ENCODE data around the gene FANCI.
"Not testable (repeated sequence)": the region's sequence is repeated elsewhere in the genome, so short reads cannot be mapped to it uniquely, and the experiment has no call there.

FANCI gene

GRCh38 chr15:89277281-89277680, 33.5 kb downstream of the FANCI start:
- H3K9me3 ChIP-seq (ENCODE audit: low read length); H3K4me1 ChIP-seq (ENCODE audit: insufficient read depth, low read length); H3K9ac ChIP-seq (ENCODE audit: low read length); H3K4me3 ChIP-seq (ENCODE audit: low read depth in 1 of 2, low read length in 2 of 2); H3K36me3 ChIP-seq (ENCODE audit: insufficient read depth, low read length); H3K27ac ChIP-seq (ENCODE audit: low read depth, low read length); H3K27me3 ChIP-seq (ENCODE audit: control insufficient read depth in 1 of 2, insufficient read depth in 2 of 2, low read length in 2 of 2): not testable (repeated sequence)

- no peaks in the 10 kb centered on the region for H3K27me3 ChIP-seq (ENCODE audit: control insufficient read depth in 1 of 2, insufficient read depth in 2 of 2, low read length in 2 of 2)
- H3K9me3 ChIP-seq (ENCODE audit: low read length), result no peaks in the 10 kb centered on the region
- no peaks in the 10 kb centered on the region for H3K36me3 ChIP-seq (ENCODE audit: insufficient read depth, low read length)
- H3K4me3 ChIP-seq (ENCODE audit: low read depth in 1 of 2, low read length in 2 of 2), result no peak overlapping the region
- no peak overlapping the region for H3K9ac ChIP-seq (ENCODE audit: low read length)
- H3K27ac ChIP-seq (ENCODE audit: low read depth, low read length), result no peak overlapping the region
- no peaks in the 10 kb centered on the region for H3K4me1 ChIP-seq (ENCODE audit: insufficient read depth, low read length)
These were observed 34.5 kb downstream of the FANCI start for GRCh38 chr15:89278307-89278706.

- no peak overlapping the region for H3K4me3 ChIP-seq (ENCODE audit: low read depth in 1 of 2, low read length in 2 of 2)
- H3K4me1 ChIP-seq (ENCODE audit: insufficient read depth, low read length), result no peaks in the 10 kb centered on the region
- no peak overlapping the region for H3K27ac ChIP-seq (ENCODE audit: low read depth, low read length)
- no peaks in the 10 kb centered on the region for H3K36me3 ChIP-seq (ENCODE audit: insufficient read depth, low read length)
- no peak overlapping the region for H3K9ac ChIP-seq (ENCODE audit: low read length)
- H3K9me3 ChIP-seq (ENCODE audit: low read length), result no peaks in the 10 kb centered on the region
- H3K27me3 ChIP-seq (ENCODE audit: control insufficient read depth in 1 of 2, insufficient read depth in 2 of 2, low read length in 2 of 2), result no peaks in the 10 kb centered on the region
These were observed 38.9 kb downstream of the FANCI start for GRCh38 chr15:89282631-89283030.

- H3K9me3 ChIP-seq (ENCODE audit: low read length), result no peaks in the 10 kb centered on the region
- H3K36me3 ChIP-seq (ENCODE audit: insufficient read depth, low read length), result no peaks in the 10 kb centered on the region
- H3K27me3 ChIP-seq (ENCODE audit: control insufficient read depth in 1 of 2, insufficient read depth in 2 of 2, low read length in 2 of 2), result no peaks in the 10 kb centered on the region
- H3K27ac ChIP-seq (ENCODE audit: low read depth, low read length), result no peak overlapping the region
- H3K9ac ChIP-seq (ENCODE audit: low read length), result no peak overlapping the region
- H3K4me3 ChIP-seq (ENCODE audit: low read depth in 1 of 2, low read length in 2 of 2), result no peak overlapping the region
- no peaks in the 10 kb centered on the region for H3K4me1 ChIP-seq (ENCODE audit: insufficient read depth, low read length)
These were observed 39.4 kb downstream of the FANCI start for GRCh38 chr15:89283201-89283600.

- Histone ChIP-seq H3K9me3 (ENCODE audit: low read length) (no peaks in the 10 kb centered on the region), H3K9ac (ENCODE audit: low read length) (no peak overlapping the region), H3K27me3 (ENCODE audit: control insufficient read depth in 1 of 2, insufficient read depth in 2 of 2, low read length in 2 of 2) (no peaks in the 10 kb centered on the region), H3K4me1 (ENCODE audit: insufficient read depth, low read length) (no peaks in the 10 kb centered on the region), H3K4me3 (ENCODE audit: low read depth in 1 of 2, low read length in 2 of 2) (no peak overlapping the region), H3K27ac (ENCODE audit: low read depth, low read length) (no peak overlapping the region), H3K36me3 (ENCODE audit: insufficient read depth, low read length) (no peaks in the 10 kb centered on the region)
These were observed 48.2 kb downstream of the FANCI start for GRCh38 chr15:89291934-89292438.

- Histone ChIP-seq H3K9me3 (ENCODE audit: low read length) (no peaks in the 10 kb centered on the region), H3K36me3 (ENCODE audit: insufficient read depth, low read length) (no peaks in the 10 kb centered on the region), H3K27ac (ENCODE audit: low read depth, low read length) (no peak overlapping the region), H3K27me3 (ENCODE audit: control insufficient read depth in 1 of 2, insufficient read depth in 2 of 2, low read length in 2 of 2) (no peaks in the 10 kb centered on the region), H3K9ac (ENCODE audit: low read length) (no peak overlapping the region), H3K4me3 (ENCODE audit: low read depth in 1 of 2, low read length in 2 of 2) (no peak overlapping the region), H3K4me1 (ENCODE audit: insufficient read depth, low read length) (no peaks in the 10 kb centered on the region)
These were observed 49.2 kb downstream of the FANCI start for GRCh38 chr15:89293012-89293411.

GRCh38 chr15:89299896-89300295, 56.1 kb downstream of the FANCI start:
- no peaks in the 10 kb centered on the region for H3K4me1 ChIP-seq (ENCODE audit: insufficient read depth, low read length)
- no peaks in the 10 kb centered on the region for H3K27me3 ChIP-seq (ENCODE audit: control insufficient read depth in 1 of 2, insufficient read depth in 2 of 2, low read length in 2 of 2)
- no peak overlapping the region for H3K9ac ChIP-seq (ENCODE audit: low read length)
- H3K4me3 ChIP-seq (ENCODE audit: low read depth in 1 of 2, low read length in 2 of 2), result no peak overlapping the region
- no peaks in the 10 kb centered on the region for H3K9me3 ChIP-seq (ENCODE audit: low read length)
- H3K36me3 ChIP-seq (ENCODE audit: insufficient read depth, low read length), result no peaks in the 10 kb centered on the region
- H3K27ac ChIP-seq (ENCODE audit: low read depth, low read length), result no peak overlapping the region

GRCh38 chr15:89301304-89302089, 57.7 kb downstream of the FANCI start:
- Histone ChIP-seq H3K9me3 (ENCODE audit: low read length) (no peaks in the 10 kb centered on the region), H3K27ac (ENCODE audit: low read depth, low read length) (no peak overlapping the region), H3K27me3 (ENCODE audit: control insufficient read depth in 1 of 2, insufficient read depth in 2 of 2, low read length in 2 of 2) (no peaks in the 10 kb centered on the region), H3K9ac (ENCODE audit: low read length) (no peak overlapping the region), H3K4me1 (ENCODE audit: insufficient read depth, low read length) (no peaks in the 10 kb centered on the region), H3K36me3 (ENCODE audit: insufficient read depth, low read length) (no peaks in the 10 kb centered on the region), H3K4me3 (ENCODE audit: low read depth in 1 of 2, low read length in 2 of 2) (no peak overlapping the region)

GRCh38 chr15:89303986-89304385, 60.2 kb downstream of the FANCI start:
- H3K36me3 ChIP-seq (ENCODE audit: insufficient read depth, low read length), result no peaks in the 10 kb centered on the region
- no peak overlapping the region for H3K27ac ChIP-seq (ENCODE audit: low read depth, low read length)
- no peaks in the 10 kb centered on the region for H3K4me1 ChIP-seq (ENCODE audit: insufficient read depth, low read length)
- H3K9me3 ChIP-seq (ENCODE audit: low read length), result no peaks in the 10 kb centered on the region
- H3K27me3 ChIP-seq (ENCODE audit: control insufficient read depth in 1 of 2, insufficient read depth in 2 of 2, low read length in 2 of 2), result no peaks in the 10 kb centered on the region
- no peak overlapping the region for H3K9ac ChIP-seq (ENCODE audit: low read length)
- H3K4me3 ChIP-seq (ENCODE audit: low read depth in 1 of 2, low read length in 2 of 2), result no peak overlapping the region

GRCh38 chr15:89305395-89305794, 61.6 kb downstream of the FANCI start:
- Histone ChIP-seq H3K4me1 (ENCODE audit: insufficient read depth, low read length) (no peaks in the 10 kb centered on the region), H3K9ac (ENCODE audit: low read length) (no peak overlapping the region), H3K36me3 (ENCODE audit: insufficient read depth, low read length) (no peaks in the 10 kb centered on the region), H3K27ac (ENCODE audit: low read depth, low read length) (no peak overlapping the region), H3K4me3 (ENCODE audit: low read depth in 1 of 2, low read length in 2 of 2) (no peak overlapping the region), H3K27me3 (ENCODE audit: control insufficient read depth in 1 of 2, insufficient read depth in 2 of 2, low read length in 2 of 2) (no peaks in the 10 kb centered on the region), H3K9me3 (ENCODE audit: low read length) (no peaks in the 10 kb centered on the region)

GRCh38 chr15:89307046-89307587, 63.3 kb downstream of the FANCI start:
- Histone ChIP-seq H3K27ac (ENCODE audit: low read depth, low read length) (no peak overlapping the region), H3K9ac (ENCODE audit: low read length) (no peak overlapping the region), H3K4me1 (ENCODE audit: insufficient read depth, low read length) (no peaks in the 10 kb centered on the region), H3K4me3 (ENCODE audit: low read depth in 1 of 2, low read length in 2 of 2) (no peak overlapping the region), H3K9me3 (ENCODE audit: low read length) (no peaks in the 10 kb centered on the region), H3K36me3 (ENCODE audit: insufficient read depth, low read length) (no peaks in the 10 kb centered on the region), H3K27me3 (ENCODE audit: control insufficient read depth in 1 of 2, insufficient read depth in 2 of 2, low read length in 2 of 2) (no peaks in the 10 kb centered on the region)

- Histone ChIP-seq H3K36me3 (ENCODE audit: insufficient read depth, low read length) (no peaks in the 10 kb centered on the region), H3K9ac (ENCODE audit: low read length) (no peak overlapping the region), H3K27me3 (ENCODE audit: control insufficient read depth in 1 of 2, insufficient read depth in 2 of 2, low read length in 2 of 2) (no peaks in the 10 kb centered on the region), H3K4me3 (ENCODE audit: low read depth in 1 of 2, low read length in 2 of 2) (no peak overlapping the region), H3K4me1 (ENCODE audit: insufficient read depth, low read length) (no peaks in the 10 kb centered on the region), H3K9me3 (ENCODE audit: low read length) (no peaks in the 10 kb centered on the region), H3K27ac (ENCODE audit: low read depth, low read length) (no peak overlapping the region)
These were observed 64.0 kb downstream of the FANCI start for GRCh38 chr15:89307791-89308190.

Data from muscle layer of colon (tissue), 2 donors.